Neuronal stem cell (in vitro differentiated cells): ENCODE measurements around the gene CDK12.

Experiments used
- DNase-seq: peaks from one replicate; pipeline ENCODE4 v3.0.0-alpha.2; 2013; ENCODE audit warnings: low spot score
- H2AFZ ChIP-seq: one replicate; pipeline ENCODE4 v1.6.1; 2013; ENCODE audit warnings: mild to moderate bottlenecking, low read length, inconsistent platforms
- H2AK5ac ChIP-seq: 2 replicates; pipeline ENCODE4 v1.6.1; 2013; ENCODE audit warnings: low read depth, mild to moderate bottlenecking, inconsistent platforms, low read length, moderate library complexity, mixed read lengths
- H2BK120ac ChIP-seq: 2 replicates; pipeline ENCODE4 v1.6.1; 2013; ENCODE audit warnings: low read depth, mild to moderate bottlenecking, inconsistent platforms, low read length, moderate library complexity, mixed read lengths
- H2BK12ac ChIP-seq: one replicate; pipeline ENCODE4 v1.6.1; 2013; ENCODE audit warnings: low read length, inconsistent platforms
- H2BK15ac ChIP-seq: 2 replicates; pipeline ENCODE4 v1.6.1; 2013; ENCODE audit warnings: mild to moderate bottlenecking, low read length, inconsistent platforms, mixed read lengths
- H2BK5ac ChIP-seq: one replicate; pipeline ENCODE4 v1.6.1; 2013; ENCODE audit warnings: inconsistent platforms, mild to moderate bottlenecking, low read length, moderate library complexity
- H3K14ac ChIP-seq: one replicate; pipeline ENCODE4 v1.6.1; 2013; ENCODE audit warnings: low read length, inconsistent platforms
- H3K18ac ChIP-seq: 2 replicates; pipeline ENCODE4 v1.6.1; 2013; ENCODE audit warnings: low read length, inconsistent platforms
- H3K23ac ChIP-seq: 2 replicates; pipeline ENCODE4 v1.6.1; 2013; ENCODE audit warnings: low read depth, mild to moderate bottlenecking, mixed read lengths, low read length, inconsistent platforms; ENCODE audit not compliant: poor library complexity
- H3K27ac ChIP-seq: replicated peaks from 3 replicates; pipeline ENCODE4 v1.5.1; 2013; ENCODE audit warnings: low read length, inconsistent platforms
- H3K27me3 ChIP-seq, 3 experiments: 2 replicates each; pipeline ENCODE4 v1.6.1; 2013; ENCODE audit warnings: low read length in 3 of 3, mild to moderate bottlenecking in 2 of 3, inconsistent platforms in 1 of 3, low read depth in 1 of 3, mixed read lengths in 1 of 3, moderate library complexity in 1 of 3; ENCODE audit not compliant: control insufficient read depth in 3 of 3, insufficient read depth in 3 of 3
- H3K36me3 ChIP-seq, 2 donors: replicated peaks in 1 of 2; 2 replicates each; pipeline ENCODE4 v1.6.1; 2013; ENCODE audit warnings: low read length in 2 of 2; ENCODE audit not compliant: control insufficient read depth in 2 of 2, insufficient read depth in 2 of 2
- H3K4ac ChIP-seq: 2 replicates; pipeline ENCODE4 v1.6.1; 2013; ENCODE audit warnings: inconsistent platforms, mild to moderate bottlenecking, low read length, moderate library complexity
- H3K4me1 ChIP-seq, 2 donors: 1 replicate in 1 of 2; 2 replicates in 1 of 2; pipeline ENCODE4 v1.6.1; 2013; ENCODE audit warnings: low read length in 2 of 2, low read depth in 1 of 2; ENCODE audit not compliant: control insufficient read depth in 2 of 2, insufficient read depth in 1 of 2
- H3K4me2 ChIP-seq: one replicate; pipeline ENCODE4 v1.6.1; 2013; ENCODE audit warnings: mild to moderate bottlenecking, low read length, inconsistent platforms; ENCODE audit not compliant: insufficient read depth, poor library complexity, severe bottlenecking
- H3K4me3 ChIP-seq, 2 donors: 2 replicates each; pipeline ENCODE4 v1.5.1; 2013; ENCODE audit warnings: low read length in 2 of 2, mild to moderate bottlenecking in 2 of 2, inconsistent platforms in 1 of 2, moderate library complexity in 1 of 2
- H3K79me1 ChIP-seq: one replicate; pipeline ENCODE4 v1.6.1; 2013; ENCODE audit warnings: low read depth, mild to moderate bottlenecking, inconsistent platforms, low read length, moderate library complexity
- H3K9ac ChIP-seq: one replicate; pipeline ENCODE4 v1.6.1; 2013; ENCODE audit warnings: mild to moderate bottlenecking, low read depth, low read length, inconsistent platforms; ENCODE audit not compliant: poor library complexity
- H3K9me3 ChIP-seq, 2 donors: replicated peaks in 1 of 2; 2 replicates each; pipeline versions ENCODE3 to v1.6.1; 2013; ENCODE audit warnings: low read length in 2 of 2, mild to moderate bottlenecking in 2 of 2, inconsistent platforms in 1 of 2, low read depth in 1 of 2, mixed read lengths in 1 of 2, moderate library complexity in 1 of 2; ENCODE audit not compliant: control insufficient read depth in 2 of 2, insufficient read depth in 1 of 2
- H4K8ac ChIP-seq: one replicate; pipeline ENCODE4 v1.6.1; 2013; ENCODE audit warnings: low read depth, mild to moderate bottlenecking, inconsistent platforms, low read length, moderate library complexity
- H4K91ac ChIP-seq: one replicate; pipeline ENCODE4 v1.6.1; 2013; ENCODE audit warnings: low read length, low read depth, mild to moderate bottlenecking, inconsistent platforms; ENCODE audit not compliant: poor library complexity
- WGBS, 2 donors: extraction: QIAGEN DNeasy Blood & Tissue Kit; methylation state at CpG; one replicate each; pipeline ENCODE4 v1.1.7; 2013; ENCODE audit warnings: missing lambda C conversion rate in 2 of 2, mixed read lengths in 1 of 2; ENCODE audit not compliant: insufficient read length in 2 of 2, insufficient replicate concordance in 1 of 2; ENCODE audit errors: extremely low coverage in 2 of 2; 5-methylcytosine and 5-hydroxymethylcytosine counted together

Gene CDK12

DNA sequence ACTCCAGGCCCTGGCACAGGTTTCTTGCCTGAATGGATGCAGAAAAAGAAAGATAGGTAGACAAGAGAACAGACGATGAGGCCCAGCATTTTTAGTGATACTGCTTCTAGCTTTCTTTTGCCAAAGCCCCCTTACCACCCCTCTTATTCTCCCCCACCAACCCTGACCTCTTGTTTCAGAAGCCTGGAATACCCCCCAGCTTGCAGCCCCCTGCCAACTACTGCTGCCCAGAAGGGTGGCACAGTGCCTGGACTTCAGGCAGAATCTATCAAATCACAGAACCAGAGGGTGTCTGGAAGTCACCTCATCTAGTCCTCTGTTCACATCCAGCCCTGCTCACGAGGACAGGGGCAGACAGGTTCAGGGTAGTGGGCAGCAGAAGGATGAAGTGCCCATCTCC, 110.8 kb downstream of the CDK12 start:
- Histone ChIP-seq H3K9me3 (peaks cover 0 to 2% of the 10 kb centered on the region in 2 donors), H3K27ac (no peak overlapping the region), H4K91ac (no peak overlapping the region), H3K4me3 (no peak overlapping the region), H3K27me3 (peaks cover 0 to 8% (median 0%) of the 10 kb centered on the region in 3 experiments), H3K4ac (no peak overlapping the region), H2AK5ac (no peak overlapping the region), H4K8ac (no peak overlapping the region), H3K4me1 (peaks cover 3 to 6% of the 10 kb centered on the region in 2 donors), H3K18ac (no peak overlapping the region), H2BK5ac (no peak overlapping the region), H3K9ac (no peak overlapping the region), H3K79me1 (no peaks in the 10 kb centered on the region), H2BK15ac (no peak overlapping the region), H2BK120ac (no peak overlapping the region), H3K36me3 (peaks cover 20 to 27% of the 10 kb centered on the region in 2 donors), H2BK12ac (no peak overlapping the region), H2AFZ (no peak overlapping the region), H3K14ac (no peak overlapping the region), H3K23ac (no peak overlapping the region), H3K4me2 (no peak overlapping the region)
- no CpG with 5 or more reads among the region's 2 CpGs for WGBS, 2 donors
- no peak for DNase-seq

DNA sequence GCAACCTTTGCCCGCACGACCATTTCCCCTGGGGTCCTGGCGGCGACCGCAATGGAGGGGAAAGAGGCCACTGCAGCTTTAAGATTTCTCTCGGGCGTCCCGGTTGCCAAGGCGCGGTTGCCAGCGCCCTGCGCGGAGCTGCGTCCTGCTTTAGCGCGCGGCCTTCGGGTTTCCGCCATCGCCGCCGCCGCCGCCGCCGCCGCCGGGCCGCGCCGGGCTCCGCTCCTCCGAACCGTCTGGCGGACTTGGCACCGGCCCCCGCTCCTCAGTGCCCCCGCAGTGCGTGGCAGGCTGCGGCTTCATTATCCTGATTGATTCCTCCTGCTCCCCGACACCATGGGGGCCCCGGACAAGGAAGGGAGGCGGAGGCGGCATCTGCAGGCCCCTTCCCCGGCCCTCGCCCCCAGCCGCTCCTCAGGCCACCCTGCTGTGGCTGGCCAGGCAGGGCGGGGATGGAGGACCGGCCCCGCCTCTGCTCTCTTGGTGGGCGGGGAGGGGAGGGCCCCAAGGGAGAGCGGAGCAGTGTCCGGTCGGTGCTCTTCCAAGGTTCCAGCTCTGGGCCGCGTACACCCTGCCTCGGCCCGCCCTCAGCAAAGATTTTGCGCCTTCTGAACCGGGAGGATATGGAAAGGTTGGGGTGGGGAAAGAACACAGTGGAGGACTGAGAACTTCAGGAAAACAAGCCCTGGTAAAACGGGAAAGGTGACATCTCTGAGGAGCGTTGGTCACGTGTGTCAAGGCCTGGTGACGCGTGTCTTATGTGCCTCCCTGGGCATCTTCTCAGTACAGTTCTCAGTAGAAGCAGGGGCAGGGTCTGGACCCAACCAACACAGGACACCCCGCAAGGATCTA, 112.4 kb downstream of the CDK12 start:
- peak overlapping the region; percentile 66 to 82 for H3K4me3 ChIP-seq
- no peak overlapping the region for H2BK12ac ChIP-seq
- H3K27me3 ChIP-seq, result peaks cover 0 to 18% (median 0%) of the 10 kb centered on the region in 3 experiments
- H3K4ac ChIP-seq, result no peak overlapping the region
- peaks cover 0 to 2% of the 10 kb centered on the region in 2 donors for H3K9me3 ChIP-seq
- peaks cover 9 to 12% of the 10 kb centered on the region in 2 donors for H3K36me3 ChIP-seq
- peak overlapping the region; percentile 8 for H2BK15ac ChIP-seq
- H3K4me1 ChIP-seq, result peaks cover 5 to 13% of the 10 kb centered on the region in 2 donors
- DNase-seq, result no peak
- no peak overlapping the region for H2AK5ac ChIP-seq
- peak overlapping the region; percentile 98 for H3K18ac ChIP-seq
- peak overlapping the region; percentile 89 for H3K9ac ChIP-seq
- H4K8ac ChIP-seq, result no peak overlapping the region
- H3K27ac ChIP-seq, result peak overlapping the region; percentile 68
- H3K79me1 ChIP-seq, result no peaks in the 10 kb centered on the region
- no peak overlapping the region for H4K91ac ChIP-seq
- WGBS, 2 donors, result no CpG with 5 or more reads among the region's 66 CpGs
- peak overlapping the region; percentile 99 for H2AFZ ChIP-seq
- H2BK5ac ChIP-seq, result no peak overlapping the region
- peak overlapping the region; percentile 78 for H2BK120ac ChIP-seq
- H3K14ac ChIP-seq, result no peak overlapping the region
- H3K23ac ChIP-seq, result peak overlapping the region; percentile 44
- H3K4me2 ChIP-seq, result peak overlapping the region; percentile 68

DNA sequence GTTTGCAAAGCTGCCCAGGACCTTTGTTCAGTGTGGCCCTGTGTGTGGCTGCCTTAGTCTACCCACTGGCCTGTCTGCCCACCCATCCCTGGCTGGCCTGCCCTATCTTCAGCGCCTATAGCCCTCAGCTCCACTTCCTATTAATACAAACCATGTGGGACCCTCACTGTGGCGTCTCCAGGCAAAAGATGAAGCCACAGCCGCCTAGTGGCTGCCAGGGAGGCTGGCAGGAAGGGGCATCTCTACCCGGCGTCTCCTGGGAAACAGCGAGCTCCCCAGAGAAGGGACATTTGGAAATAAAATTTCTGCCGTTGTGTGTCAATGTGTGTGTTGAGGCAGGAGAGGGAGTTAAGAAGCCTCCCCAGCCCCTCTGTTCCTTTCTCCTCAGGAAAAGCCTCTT, 114.9 kb downstream of the CDK12 start:
- Histone ChIP-seq H3K4ac (no peak overlapping the region), H3K4me2 (no peak overlapping the region), H4K91ac (no peak overlapping the region), H3K9ac (no peak overlapping the region), H2BK120ac (no peak overlapping the region), H2AFZ (no peak overlapping the region), H3K36me3 (no peaks in the 10 kb centered on the region), H3K18ac (no peak overlapping the region), H2BK5ac (no peak overlapping the region), H2AK5ac (no peak overlapping the region), H3K4me3 (no peak overlapping the region), H4K8ac (no peak overlapping the region), H3K27ac (no peak overlapping the region), H3K9me3 (no peaks in the 10 kb centered on the region), H3K23ac (no peak overlapping the region), H3K4me1 (peaks cover 22 to 29% of the 10 kb centered on the region in 2 donors), H2BK12ac (no peak overlapping the region), H3K27me3 (peaks cover 0 to 23% (median 0%) of the 10 kb centered on the region in 3 experiments), H2BK15ac (no peak overlapping the region), H3K14ac (no peak overlapping the region), H3K79me1 (no peaks in the 10 kb centered on the region)
- no peak for DNase-seq
- WGBS, 2 donors, result no CpG with 5 or more reads among the region's 7 CpGs

DNA sequence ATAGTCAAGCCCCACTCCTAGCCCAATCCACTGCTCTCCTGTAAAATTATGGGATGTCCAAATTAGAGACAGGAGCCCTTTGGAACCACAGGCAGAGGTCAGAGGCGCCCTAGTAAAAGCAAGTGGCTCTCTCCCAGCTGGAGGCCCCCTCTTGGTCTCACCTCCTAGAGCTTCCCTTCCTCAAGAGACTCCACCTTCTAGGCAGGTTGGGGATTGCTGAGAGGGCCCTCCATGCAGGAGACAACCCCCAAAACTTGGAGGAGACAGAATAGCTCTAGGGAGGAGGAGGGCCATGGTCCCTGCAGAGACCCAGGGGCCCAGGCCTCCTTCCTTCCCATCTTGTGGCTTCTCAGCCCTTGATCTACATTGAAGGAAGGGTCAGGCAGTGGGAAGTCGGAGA, 117.0 kb downstream of the CDK12 start:
- Histone ChIP-seq H3K79me1 (no peaks in the 10 kb centered on the region), H3K4me3 (no peak overlapping the region), H2BK12ac (no peak overlapping the region), H3K18ac (peak overlapping the region; percentile 48), H2AFZ (no peak overlapping the region), H3K4ac (no peak overlapping the region), H3K9me3 (no peaks in the 10 kb centered on the region), H2AK5ac (no peak overlapping the region), H3K27me3 (peaks cover 0 to 23% (median 0%) of the 10 kb centered on the region in 3 experiments), H2BK5ac (no peak overlapping the region), H4K91ac (no peak overlapping the region), H4K8ac (no peak overlapping the region), H2BK15ac (peak overlapping the region; percentile 51), H3K4me1 (peaks cover 22 to 31% of the 10 kb centered on the region in 2 donors), H3K9ac (no peak overlapping the region), H3K36me3 (no peaks in the 10 kb centered on the region), H3K4me2 (no peak overlapping the region), H3K27ac (no peak overlapping the region), H2BK120ac (no peak overlapping the region), H3K23ac (no peak overlapping the region), H3K14ac (no peak overlapping the region)
- WGBS, 2 donors, result no CpG with 5 or more reads among the region's 2 CpGs
- DNase-seq, result no peak
